HG02943 (cell line): ENCODE data around the gene UBL5.
"Not testable (repeated sequence)": the region's sequence is repeated elsewhere in the genome, so short reads cannot be mapped to it uniquely, and the experiment has no call there.

ENCODE experiments used
- ATAC-seq: cut with Tn5 transposase; IDR thresholded peaks from one replicate; pipeline ENCODE4 v1.9.1; 2021; ENCODE audit warnings: mild to moderate bottlenecking, low read depth, moderate library complexity; ENCODE audit not compliant: unreplicated experiment

Gene UBL5

GRCh38 chr19:9827289-9828238 lies at the start of gene UBL5:
UBL5 (plus strand) TSS chr19:9827918; CDS start chr19:9828338, 420 bp downstream.
- peak; percentile 68 for ATAC-seq

- no peak for ATAC-seq
Observed at GRCh38 chr19:9782338-9782737, 45.4 kb upstream of the UBL5 start.

- not testable (repeated sequence) for ATAC-seq
Observed at GRCh38 chr19:9784163-9784496, 43.6 kb upstream of the UBL5 start.

- ATAC-seq: peak; percentile 67
Observed at GRCh38 chr19:9785367-9786331, 42.1 kb upstream of the UBL5 start.

- no peak for ATAC-seq
Observed at GRCh38 chr19:9786342-9786741, 41.4 kb upstream of the UBL5 start.

GRCh38 chr19:9786819-9787218 lies 40.9 kb upstream of the UBL5 start:
- no peak for ATAC-seq

- not testable (repeated sequence) for ATAC-seq
Observed at GRCh38 chr19:9788604-9789003, 39.1 kb upstream of the UBL5 start.

GRCh38 chr19:9789066-9789465 lies 38.7 kb upstream of the UBL5 start:
- no peak for ATAC-seq

- ATAC-seq: not testable (repeated sequence)
Observed at GRCh38 chr19:9789579-9789978, 38.1 kb upstream of the UBL5 start.

GRCh38 chr19:9791073-9791367 lies 36.7 kb upstream of the UBL5 start:
- not testable (repeated sequence) for ATAC-seq

GRCh38 chr19:9791552-9792205 lies 36.0 kb upstream of the UBL5 start:
- no peak for ATAC-seq

GRCh38 chr19:9792206-9793070 lies 35.3 kb upstream of the UBL5 start:
- no peak for ATAC-seq

- ATAC-seq: no peak
Observed at GRCh38 chr19:9793071-9793591, 34.6 kb upstream of the UBL5 start.

- no peak for ATAC-seq
Observed at GRCh38 chr19:9796113-9796773, 31.5 kb upstream of the UBL5 start.

GRCh38 chr19:9797871-9798270 lies 29.8 kb upstream of the UBL5 start:
- no peak for ATAC-seq

- no peak for ATAC-seq
Observed at GRCh38 chr19:9799162-9799561, 28.6 kb upstream of the UBL5 start.

- ATAC-seq: no peak
Observed at GRCh38 chr19:9801976-9802375, 25.7 kb upstream of the UBL5 start.

GRCh38 chr19:9806803-9807202 lies 20.9 kb upstream of the UBL5 start:
- no peak for ATAC-seq
